GM12892 (cell line): ENCODE data around the gene ZC3HAV1.

Source experiments
- POLR2A ChIP-seq: IDR thresholded peaks from 2 replicates; pipeline ENCODE4 v1.6.1; 2011; ENCODE audit warnings: low read depth, low read length, control low read depth
- POLR2AphosphoS5 ChIP-seq: IDR thresholded peaks from 2 replicates; pipeline ENCODE4 v1.6.1; 2011; ENCODE audit warnings: low read depth, low read length, control low read depth

- TF ChIP-seq POLR2A (no peak), POLR2AphosphoS5 (no peak)
These were observed 7.5 kb upstream of the ZC3HAV1 start for GRCh38 chr7:139116999-139117398.
